Esophagus squamous epithelium (tissue), 4 donors: ENCODE results near the gene TAGAP.
"Not testable (repeated sequence)": the region's sequence is repeated elsewhere in the genome, so short reads cannot be mapped to it uniquely, and the experiment has no call there.

ENCODE experiments used
- POLR2A ChIP-seq, 4 donors: fragments of 450-650 bp; IDR thresholded peaks; one replicate each; pipeline ENCODE4 v1.6.1; 2017; ENCODE audit warnings: antibody characterized with exemption in 4 of 4, mild to moderate bottlenecking in 4 of 4, moderate library complexity in 3 of 4
- TF ChIP-seq, protein P1 (sequence below), 6 experiments: fragments of 450-650 bp in 4 of 6; fragments of 200-600 bp in 2 of 6; sonication (generic) in 2 of 6; IDR thresholded peaks; one replicate each; pipeline ENCODE4 v1.5.1; 2016 to 2019; ENCODE audit warnings: antibody characterized with exemption in 6 of 6, mild to moderate bottlenecking in 4 of 6, moderate library complexity in 4 of 6

- TF ChIP-seq, protein P1, sequence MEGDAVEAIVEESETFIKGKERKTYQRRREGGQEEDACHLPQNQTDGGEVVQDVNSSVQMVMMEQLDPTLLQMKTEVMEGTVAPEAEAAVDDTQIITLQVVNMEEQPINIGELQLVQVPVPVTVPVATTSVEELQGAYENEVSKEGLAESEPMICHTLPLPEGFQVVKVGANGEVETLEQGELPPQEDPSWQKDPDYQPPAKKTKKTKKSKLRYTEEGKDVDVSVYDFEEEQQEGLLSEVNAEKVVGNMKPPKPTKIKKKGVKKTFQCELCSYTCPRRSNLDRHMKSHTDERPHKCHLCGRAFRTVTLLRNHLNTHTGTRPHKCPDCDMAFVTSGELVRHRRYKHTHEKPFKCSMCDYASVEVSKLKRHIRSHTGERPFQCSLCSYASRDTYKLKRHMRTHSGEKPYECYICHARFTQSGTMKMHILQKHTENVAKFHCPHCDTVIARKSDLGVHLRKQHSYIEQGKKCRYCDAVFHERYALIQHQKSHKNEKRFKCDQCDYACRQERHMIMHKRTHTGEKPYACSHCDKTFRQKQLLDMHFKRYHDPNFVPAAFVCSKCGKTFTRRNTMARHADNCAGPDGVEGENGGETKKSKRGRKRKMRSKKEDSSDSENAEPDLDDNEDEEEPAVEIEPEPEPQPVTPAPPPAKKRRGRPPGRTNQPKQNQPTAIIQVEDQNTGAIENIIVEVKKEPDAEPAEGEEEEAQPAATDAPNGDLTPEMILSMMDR (IDR thresholded peaks at IDR 0.05) = not testable (repeated sequence)
- TF ChIP-seq POLR2A (IDR thresholded peaks at IDR 0.05) = not testable (repeated sequence)
Measured at GRCh38 chr6:159010037-159010612, 34.7 kb downstream of the TAGAP start.
